NCI-H2107 treated with DMSO at 0.1 percent for 48 hours (cell line): ENCODE data around the gene CIITA.

Experiments
- DNase-seq: peaks from one replicate; lab custom pipeline; 2025; ENCODE audit not compliant: unreplicated experiment; lab: John Stamatoyannopoulos, UW

CIITA gene

DNA sequence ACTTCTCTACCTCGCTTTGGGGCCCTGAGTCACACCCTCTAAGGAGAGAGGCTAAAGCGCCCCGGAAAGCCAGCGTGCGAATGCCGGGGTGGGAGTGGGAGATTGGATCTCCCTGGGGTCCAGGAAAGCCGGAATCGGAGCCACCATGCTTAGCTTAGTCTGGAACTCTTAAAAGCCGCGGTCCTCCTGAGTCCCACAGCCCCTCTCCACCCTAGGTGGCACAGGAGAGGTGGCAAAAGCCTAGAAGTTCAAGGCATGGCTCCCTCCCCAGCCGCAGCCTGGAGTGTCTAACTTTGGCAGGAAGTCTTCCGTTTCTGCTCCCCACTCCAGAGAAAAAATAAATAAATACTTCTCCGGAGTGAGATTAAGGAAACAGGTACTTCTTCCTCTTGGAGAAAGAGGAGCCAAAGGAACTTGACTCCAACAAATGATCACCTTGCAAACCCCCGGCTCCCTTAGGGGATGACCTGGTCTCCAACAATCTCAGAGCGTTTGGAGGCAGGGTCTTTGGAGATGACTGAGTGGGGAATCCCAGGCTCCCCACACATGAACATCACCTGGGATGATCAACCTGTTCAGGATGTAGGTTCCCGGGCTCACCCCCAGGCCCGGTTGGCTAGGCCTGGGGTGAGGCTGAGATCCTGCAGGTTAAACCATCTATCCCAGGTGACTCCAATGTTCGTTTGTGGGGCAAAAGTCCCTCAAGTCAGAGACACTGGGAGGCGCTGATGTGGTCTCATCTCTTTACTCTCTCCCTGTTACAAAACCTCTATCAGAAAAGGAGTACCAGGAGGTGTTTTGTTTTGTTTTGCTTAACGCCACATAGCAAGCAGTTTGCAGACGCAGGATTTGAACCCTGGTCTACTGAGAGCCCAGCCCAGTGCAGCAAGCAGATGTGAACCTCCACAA is 2.9 kb downstream of the CIITA start:
- no peak for DNase-seq

DNA sequence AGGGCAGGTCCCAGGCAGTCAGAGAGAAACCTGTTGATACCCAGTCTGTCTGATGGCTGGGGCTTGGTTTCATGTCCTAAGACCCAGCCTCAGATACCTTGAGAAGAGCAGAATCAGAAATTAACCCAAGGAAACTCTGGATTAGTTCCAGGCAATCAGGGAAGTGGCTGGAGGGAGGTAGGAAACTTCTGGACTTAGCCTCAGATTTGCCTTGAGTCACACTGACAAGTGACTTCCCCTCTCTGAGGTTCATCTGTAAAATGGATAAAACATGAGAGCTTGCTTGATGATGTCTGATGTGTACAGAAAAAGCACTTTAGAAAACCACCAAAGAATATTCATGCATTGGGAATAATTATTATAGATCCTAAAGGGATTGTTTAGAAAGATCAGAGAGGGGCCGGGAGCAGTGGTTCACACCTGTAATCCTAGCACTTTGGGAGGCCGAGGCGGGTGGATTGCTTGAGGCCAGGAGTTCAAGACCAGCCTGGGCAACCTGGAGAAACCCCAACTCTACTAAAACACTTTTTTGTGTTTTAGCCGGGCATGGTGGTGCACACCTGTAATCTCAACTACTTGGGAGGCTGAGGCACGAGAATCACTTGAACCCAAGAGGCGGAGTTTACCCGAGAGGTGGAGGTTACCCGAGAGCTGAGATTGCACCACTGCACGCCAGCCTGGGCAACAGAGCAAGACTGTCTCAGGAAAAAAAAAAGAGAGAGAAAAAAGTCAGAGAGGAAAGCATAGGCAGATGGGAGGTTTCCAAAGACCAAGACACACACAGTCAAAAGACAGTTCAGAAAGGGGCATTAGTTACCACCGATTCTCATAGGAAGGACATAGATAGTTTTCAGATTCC is 3.8 kb downstream of the CIITA start:
- DNase-seq = no peak

DNA sequence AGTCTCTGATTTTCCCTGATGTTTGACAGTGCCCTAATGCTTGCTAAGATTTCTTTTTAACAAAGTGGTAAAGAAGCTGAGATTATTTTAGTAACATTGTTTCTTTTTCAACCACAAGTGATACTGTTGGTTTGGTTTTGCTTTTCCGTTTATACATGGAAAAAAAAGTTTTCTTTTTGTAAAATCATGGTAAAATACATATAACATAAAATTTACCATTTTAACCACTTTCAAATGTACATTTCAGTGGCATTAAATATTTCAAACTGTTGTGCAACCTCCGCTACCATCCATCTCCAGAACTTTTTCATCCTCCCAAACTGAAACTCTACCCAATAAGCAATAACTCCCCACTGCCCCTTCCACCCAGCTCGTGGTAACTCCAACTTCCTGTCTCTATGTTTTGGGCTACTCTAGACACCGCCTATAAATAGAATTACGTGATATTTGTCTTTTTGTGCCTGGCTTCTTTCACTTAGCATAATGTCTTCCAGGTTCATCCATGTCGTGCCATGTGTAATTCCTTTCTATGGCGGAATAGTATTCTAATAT is 4.6 kb downstream of the CIITA start:
- no peak for DNase-seq

DNA sequence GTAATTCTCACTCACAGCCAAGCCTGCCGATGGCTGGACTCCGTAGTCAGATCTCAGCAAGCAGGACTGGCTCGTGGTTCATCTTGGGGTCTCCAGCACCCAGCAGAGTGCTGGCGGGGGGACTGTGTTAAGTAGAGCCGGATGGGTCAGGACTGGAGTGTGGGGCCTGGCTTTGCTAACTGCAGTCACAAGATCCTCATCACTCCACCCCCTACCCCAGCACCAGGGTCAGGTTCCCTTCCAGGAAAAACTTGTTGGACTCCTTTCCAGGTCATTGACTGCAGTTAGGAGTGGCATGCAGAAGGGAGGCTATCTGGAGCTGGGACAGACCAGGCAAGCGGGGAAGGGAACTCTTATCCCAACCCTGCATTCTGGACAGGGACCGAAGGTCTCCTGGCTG is 6.0 kb downstream of the CIITA start:
- no peak for DNase-seq

DNA sequence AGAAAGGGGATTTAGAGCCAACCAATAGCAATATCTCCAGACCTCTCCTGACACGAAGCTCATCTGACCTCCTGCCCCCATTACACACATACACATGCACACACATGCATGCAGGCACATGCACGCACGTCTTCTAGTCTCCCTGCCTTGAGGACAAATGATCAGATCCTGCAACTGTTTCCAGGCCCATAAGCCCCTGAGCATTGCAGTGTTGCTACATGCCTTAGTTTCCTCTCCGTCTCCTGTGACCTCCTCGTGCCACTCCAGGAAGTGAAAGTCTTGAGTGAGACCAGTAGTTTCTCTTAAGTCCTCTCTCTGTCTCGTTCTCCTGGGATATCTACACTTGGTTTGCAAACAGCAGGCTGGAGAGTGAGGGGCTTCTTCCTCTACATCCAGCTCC is 8.2 kb downstream of the CIITA start:
- no peak for DNase-seq

DNA sequence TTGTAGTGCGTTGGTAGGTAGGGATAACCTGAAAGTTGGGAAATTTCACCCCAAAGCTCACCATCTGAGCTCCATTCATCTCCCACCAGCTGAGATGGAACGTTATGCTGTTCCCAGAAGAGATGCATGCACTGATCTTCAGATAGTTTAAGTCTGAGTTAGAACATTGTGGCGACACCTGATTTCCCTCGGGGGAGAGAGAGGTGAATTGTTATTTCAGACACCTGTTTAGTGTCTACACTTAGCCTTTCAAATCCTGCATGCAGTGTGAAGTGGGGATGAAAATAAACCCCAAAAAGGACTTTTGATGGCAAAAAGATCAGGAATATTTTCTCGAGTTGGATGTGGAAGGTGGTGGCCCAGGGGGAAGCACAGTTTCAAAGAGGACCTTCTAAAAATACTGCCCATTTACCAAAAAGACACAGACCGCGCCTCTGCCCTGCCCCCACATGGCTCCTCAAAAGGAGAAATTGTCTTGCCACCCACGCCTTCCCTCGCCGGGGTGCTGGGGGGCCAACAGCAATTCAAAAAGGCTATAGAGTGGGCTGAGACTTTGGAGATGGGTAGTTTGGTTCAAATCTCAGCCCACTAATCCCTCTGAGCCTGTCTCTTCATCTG is 11.4 kb downstream of the CIITA start:
- DNase-seq = no peak

DNA sequence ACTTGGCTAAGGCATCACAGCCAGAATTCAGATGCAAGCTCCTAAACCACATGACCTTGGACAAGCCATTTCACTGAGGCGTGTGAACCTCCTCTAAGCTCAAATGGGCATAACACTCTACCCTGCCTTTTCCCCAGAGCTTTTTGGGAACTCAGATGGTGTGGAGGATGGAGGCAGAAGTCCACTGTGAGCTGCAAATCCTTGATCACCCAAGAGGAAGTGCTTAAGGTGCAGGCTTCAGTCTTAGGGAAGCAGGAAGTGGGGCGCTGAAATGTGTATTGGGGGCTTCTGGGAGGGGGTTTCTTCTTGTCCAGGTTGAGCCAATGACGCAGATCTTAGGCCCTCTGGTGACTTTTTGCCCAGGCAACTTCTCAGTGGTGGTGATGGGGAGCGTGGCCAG is 12.9 kb downstream of the CIITA start:
- no peak for DNase-seq

DNA sequence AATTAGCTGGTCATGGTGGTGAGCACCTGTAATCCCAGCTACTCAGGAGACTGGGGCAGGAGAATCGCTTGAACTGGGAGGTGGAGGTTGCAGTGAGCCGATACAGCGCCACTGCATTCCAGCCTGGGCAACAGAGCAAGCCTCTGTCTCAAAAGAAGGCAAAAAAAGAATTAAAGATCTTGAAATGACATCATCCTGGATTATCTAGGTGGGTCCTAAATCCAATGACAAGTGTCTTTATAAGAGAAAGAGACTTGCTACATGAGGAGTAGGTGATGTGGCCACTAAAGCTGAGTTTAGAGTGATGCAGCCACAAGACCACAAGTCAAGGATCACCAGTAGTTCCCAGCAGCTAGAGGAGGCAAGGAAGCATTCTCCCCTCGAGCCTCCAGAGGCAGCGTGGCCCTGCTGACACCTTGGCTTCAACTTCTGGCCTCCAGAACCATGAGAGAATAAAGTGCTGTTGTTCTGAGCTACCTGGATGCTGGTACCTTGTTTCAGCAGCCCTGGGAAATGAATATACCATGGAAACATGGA is 15.8 kb downstream of the CIITA start:
- DNase-seq = no peak

DNA sequence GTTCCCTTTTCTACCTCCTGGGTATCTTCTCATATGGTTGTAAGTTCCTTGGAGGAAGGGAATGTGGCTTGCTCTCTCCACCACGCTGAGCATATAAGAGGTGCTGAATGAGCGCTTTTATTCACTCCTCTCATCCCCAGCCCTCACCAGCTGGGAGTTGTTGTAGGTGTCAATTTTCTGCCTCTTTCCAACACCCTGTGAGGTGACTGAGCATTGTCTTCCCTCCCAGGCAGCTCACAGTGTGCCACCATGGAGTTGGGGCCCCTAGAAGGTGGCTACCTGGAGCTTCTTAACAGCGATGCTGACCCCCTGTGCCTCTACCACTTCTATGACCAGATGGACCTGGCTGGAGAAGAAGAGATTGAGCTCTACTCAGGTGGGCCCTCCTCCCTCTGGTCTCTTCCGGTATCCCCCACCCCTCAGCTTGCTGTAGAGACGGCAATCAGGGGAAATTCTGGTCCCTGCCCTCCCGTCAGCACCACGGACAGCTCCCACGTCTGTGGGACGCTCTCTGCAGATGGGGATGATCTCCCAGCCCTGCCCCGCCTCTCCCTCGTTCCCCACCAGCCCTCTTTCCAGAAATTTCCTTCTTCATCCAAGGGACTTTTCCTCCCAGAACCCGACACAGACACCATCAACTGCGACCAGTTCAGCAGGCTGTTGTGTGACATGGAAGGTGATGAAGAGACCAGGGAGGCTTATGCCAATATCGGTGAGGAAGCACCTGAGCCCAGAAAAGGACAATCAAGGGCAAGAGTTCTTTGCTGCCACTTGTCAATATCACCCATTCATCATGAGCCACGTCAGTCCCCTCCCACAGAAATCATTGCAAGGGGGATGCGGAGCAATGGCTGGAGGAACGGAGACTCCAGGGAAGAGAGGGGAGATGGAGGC is 18.3 kb downstream of the CIITA start:
- DNase-seq = peak; percentile 9

DNA sequence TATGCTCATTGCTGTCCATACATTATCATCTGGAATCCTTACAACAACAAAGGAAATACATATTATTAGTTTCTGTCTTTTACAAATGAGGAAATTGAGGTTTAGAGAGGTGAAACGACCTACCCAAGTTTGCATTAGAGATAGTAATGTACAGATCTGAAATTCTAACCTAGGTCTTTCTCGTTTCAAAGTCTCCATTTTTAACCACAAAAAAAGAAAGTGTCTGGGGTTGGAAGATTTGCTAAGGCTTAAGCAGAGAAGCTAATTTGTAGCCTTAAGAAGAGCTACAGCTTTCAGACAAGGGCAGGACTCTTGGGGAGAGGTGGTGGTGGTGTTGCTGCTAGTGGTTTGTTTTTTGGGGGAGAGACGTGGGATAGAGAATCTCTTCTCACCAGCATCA is 19.2 kb downstream of the CIITA start:
- DNase-seq = no peak

DNA sequence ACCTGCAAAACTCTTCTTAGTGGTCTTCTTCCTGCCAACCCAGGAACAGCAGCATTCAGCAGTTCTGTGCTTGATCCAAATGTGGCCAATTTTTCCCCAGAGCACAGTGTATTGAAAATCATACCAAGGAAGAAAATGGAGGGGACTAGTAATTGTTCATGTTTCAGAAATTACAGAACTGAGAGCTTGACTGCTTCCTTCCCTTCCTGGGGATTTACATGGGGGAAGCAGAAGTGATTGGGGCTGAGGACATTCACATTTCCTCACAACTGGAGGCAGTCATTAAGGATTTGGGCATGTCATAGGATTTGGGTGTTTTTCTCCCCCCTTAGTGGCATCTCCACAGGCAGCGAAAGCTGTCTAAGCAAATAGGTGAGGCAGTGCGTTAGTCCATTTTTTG is 19.7 kb downstream of the CIITA start:
- no peak for DNase-seq

DNA sequence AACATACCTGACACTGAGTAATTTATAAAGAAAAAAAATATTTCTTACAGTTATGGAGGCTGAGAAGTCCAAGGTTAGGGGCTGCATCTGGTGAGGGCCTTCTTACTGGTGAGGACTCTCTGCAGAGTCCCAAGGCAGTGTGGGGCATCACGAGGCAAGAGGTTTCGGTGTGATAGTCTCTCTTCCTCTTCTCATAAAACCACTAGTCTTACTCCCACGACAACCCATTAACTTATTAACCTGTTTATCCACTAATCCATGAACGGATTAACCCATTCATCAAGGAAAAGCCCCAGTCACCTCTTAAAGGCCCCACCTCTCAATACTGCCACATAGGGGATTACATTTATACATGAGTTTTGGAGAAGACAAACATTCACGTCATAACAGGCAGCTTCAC is 20.1 kb downstream of the CIITA start:
- DNase-seq = no peak

DNA sequence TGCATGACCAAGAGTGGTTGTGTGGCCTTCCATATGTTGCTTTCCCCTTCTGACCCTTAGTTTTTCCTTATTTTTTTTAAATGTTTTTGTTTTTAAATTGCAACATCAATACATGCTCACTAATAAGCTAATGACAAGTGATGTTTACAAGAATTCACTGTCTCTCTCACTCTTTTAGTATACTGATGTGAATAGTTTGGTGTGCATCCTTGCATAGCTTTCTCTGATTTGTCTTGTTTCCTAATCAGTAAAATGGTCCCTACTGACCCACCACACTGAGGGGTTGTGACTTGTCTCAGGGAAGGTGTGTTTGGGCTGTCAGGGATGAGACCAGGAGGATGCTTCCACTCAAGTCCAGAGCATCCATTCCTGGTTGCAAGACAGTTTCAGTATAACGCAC is 26.0 kb downstream of the CIITA start:
- no peak for DNase-seq

DNA sequence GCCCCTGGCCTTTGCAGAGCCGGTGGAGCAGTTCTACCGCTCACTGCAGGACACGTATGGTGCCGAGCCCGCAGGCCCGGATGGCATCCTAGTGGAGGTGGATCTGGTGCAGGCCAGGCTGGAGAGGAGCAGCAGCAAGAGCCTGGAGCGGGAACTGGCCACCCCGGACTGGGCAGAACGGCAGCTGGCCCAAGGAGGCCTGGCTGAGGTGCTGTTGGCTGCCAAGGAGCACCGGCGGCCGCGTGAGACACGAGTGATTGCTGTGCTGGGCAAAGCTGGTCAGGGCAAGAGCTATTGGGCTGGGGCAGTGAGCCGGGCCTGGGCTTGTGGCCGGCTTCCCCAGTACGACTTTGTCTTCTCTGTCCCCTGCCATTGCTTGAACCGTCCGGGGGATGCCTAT is 29.5 kb downstream of the CIITA start:
- DNase-seq = no peak

DNA sequence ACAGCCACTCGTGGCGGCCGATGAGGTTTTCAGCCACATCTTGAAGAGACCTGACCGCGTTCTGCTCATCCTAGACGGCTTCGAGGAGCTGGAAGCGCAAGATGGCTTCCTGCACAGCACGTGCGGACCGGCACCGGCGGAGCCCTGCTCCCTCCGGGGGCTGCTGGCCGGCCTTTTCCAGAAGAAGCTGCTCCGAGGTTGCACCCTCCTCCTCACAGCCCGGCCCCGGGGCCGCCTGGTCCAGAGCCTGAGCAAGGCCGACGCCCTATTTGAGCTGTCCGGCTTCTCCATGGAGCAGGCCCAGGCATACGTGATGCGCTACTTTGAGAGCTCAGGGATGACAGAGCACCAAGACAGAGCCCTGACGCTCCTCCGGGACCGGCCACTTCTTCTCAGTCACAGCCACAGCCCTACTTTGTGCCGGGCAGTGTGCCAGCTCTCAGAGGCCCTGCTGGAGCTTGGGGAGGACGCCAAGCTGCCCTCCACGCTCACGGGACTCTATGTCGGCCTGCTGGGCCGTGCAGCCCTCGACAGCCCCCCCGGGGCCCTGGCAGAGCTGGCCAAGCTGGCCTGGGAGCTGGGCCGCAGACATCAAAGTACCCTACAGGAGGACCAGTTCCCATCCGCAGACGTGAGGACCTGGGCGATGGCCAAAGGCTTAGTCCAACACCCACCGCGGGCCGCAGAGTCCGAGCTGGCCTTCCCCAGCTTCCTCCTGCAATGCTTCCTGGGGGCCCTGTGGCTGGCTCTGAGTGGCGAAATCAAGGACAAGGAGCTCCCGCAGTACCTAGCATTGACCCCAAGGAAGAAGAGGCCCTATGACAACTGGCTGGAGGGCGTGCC is 30.1 kb downstream of the CIITA start:
- no peak for DNase-seq

DNA sequence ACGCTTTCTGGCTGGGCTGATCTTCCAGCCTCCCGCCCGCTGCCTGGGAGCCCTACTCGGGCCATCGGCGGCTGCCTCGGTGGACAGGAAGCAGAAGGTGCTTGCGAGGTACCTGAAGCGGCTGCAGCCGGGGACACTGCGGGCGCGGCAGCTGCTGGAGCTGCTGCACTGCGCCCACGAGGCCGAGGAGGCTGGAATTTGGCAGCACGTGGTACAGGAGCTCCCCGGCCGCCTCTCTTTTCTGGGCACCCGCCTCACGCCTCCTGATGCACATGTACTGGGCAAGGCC is 30.7 kb downstream of the CIITA start:
- DNase-seq = no peak

DNA sequence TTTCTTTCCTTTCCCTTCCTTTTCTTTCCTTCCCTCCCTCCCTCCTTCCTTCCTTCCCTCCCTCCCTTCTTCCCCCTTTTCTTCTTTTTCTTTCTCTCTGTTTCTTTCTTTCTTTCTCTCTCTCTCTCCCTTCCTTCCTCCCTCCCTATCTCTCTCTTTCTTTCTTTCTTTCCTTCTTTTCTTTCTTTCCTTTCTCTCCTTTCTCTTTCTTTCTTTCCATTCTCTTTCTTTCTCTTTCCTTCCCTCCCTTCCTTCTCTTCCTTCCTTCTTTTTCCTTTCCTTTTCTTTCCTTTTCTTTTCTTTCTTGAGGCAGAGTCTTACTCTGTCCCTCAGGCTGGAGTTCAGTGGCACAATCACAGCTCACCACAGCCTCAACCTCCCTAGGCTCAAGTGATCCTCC is 34.3 kb downstream of the CIITA start:
- no peak for DNase-seq

DNA sequence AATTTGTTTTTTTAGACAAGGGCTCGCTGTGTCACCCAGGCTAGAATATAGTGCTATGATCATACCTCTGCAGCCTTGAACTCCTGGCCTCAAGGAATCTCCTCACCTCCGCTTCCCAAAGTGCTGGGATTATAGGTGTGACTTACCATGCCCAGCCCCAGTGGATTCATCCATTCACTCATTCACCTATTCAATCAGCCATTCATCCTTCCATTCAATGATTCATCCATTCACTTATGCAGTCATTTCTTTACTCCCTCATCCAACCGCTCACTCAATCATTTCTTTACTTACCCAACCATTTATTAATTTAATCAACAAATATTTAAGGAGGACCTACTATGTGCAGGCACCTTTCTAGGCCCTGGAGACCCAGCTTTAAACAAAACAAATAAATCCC is 39.5 kb downstream of the CIITA start:
- DNase-seq = no peak

DNA sequence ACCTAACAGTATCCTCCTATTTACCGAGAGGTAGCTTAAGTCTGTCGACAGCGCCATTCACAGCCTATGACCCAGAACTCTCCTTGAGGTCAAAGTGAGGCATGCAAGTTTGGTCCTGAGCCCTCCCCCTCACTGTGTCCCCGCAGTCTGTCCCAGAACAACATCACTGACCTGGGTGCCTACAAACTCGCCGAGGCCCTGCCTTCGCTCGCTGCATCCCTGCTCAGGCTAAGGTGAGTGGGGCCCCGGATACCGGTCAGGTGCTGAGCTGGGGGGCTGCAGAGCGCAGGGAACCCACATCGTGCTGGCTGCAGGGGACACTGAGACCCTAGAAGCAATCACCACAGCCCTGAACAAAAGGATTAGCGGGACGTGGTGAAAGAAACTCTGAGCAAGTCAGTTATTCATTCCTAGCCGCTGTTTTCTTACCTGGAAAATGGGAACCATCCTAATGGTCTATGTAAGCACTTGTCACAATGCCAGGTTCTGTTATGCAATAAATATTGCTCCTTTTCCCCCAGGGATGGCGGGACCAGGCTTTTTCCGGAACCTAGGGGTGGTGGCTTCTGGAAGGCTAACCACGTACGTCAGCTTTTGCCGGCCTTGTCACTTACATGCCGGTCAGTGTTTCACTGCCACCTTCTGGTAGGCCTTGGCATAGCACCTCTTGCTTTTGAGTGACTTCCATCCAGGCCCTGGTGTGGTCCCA is 41.4 kb downstream of the CIITA start:
- DNase-seq = peak; percentile 65
